ENCODE data around the gene ARRDC3. TPM values are rescaled to one million over a fixed set of nuclear protein-coding genes. Genes with fewer than 3 reads are reported as not detected.
"Not testable (repeated sequence)": the region's sequence is repeated elsewhere in the genome, so short reads cannot be mapped to it uniquely, and the experiment has no call there.

The ARRDC3 gene
- polyA plus RNA-seq, 1 donor from 2014 or later, result 297 TPM

- Histone ChIP-seq H3K27me3 (ENCODE audit: insufficient read depth, low read depth, low read length) (no peaks in the 10 kb centered on the region), H3K9me2 (ENCODE audit: insufficient read depth, low read length) (no peaks in the 10 kb centered on the region), H3F3A (ENCODE audit: insufficient read depth, low read length, poor library complexity, severe bottlenecking) (no peaks in the 10 kb centered on the region), H4K20me1 (ENCODE audit: insufficient read depth) (no peaks in the 10 kb centered on the region), H3K79me2 (replicated peaks; ENCODE audit: insufficient read depth, low read length) (no peaks in the 10 kb centered on the region), H3K9me3 (ENCODE audit: low read length) (no peaks in the 10 kb centered on the region), H3K36me3 (ENCODE audit: insufficient read depth, low read length) (no peaks in the 10 kb centered on the region), H3K4me3 (ENCODE audit: low read length) (no peak overlapping the region), H3K27ac (ENCODE audit: low read length) (no peak overlapping the region), H3K4me2 (ENCODE audit: low read length) (no peak overlapping the region), H3K9ac (ENCODE audit: low read length) (no peak overlapping the region), H2AFZ (ENCODE audit: low read depth, low read length) (no peak overlapping the region)
- TF ChIP-seq TAF1 (IDR thresholded peaks at IDR 0.05; ENCODE audit: low read depth) (no peak), SMC3 (conservative IDR thresholded peaks at IDR 0.05; ENCODE audit: poor library complexity) (no peak), RAD21 (conservative IDR thresholded peaks at IDR 0.05) (no peak), EP300 (conservative IDR thresholded peaks at IDR 0.05; ENCODE audit: poor library complexity, severe bottlenecking) (no peak), EZH2 (IDR thresholded peaks at IDR 0.05; ENCODE audit: borderline replicate concordance, insufficient read depth, low read length, poor library complexity, severe bottlenecking) (no peak), POLR2AphosphoS5 (IDR thresholded peaks at IDR 0.05) (no peak), REST (IDR thresholded peaks at IDR 0.05; ENCODE audit: borderline replicate concordance) (no peak)
Measured at GRCh38 chr5:91357012-91357634, 26.0 kb downstream of the ARRDC3 start.

GRCh38 chr5:91354867-91355266 is 28.2 kb downstream of the ARRDC3 start:
- H3K4me2 ChIP-seq (ENCODE audit: low read length); H4K20me1 ChIP-seq (ENCODE audit: insufficient read depth): not testable (repeated sequence)

GRCh38 chr5:91352831-91353695 is 30.1 kb downstream of the ARRDC3 start:
- no peak overlapping the region for H3K27ac ChIP-seq (ENCODE audit: low read length)
- H3K9me3 ChIP-seq (ENCODE audit: low read length), result no peaks in the 10 kb centered on the region
- H3K36me3 ChIP-seq (ENCODE audit: insufficient read depth, low read length), result no peaks in the 10 kb centered on the region
- H3K9ac ChIP-seq (ENCODE audit: low read length), result no peak overlapping the region
- no peak overlapping the region for H3K4me2 ChIP-seq (ENCODE audit: low read length)
- H3K27me3 ChIP-seq (ENCODE audit: insufficient read depth, low read depth, low read length), result no peaks in the 10 kb centered on the region
- H3K9me2 ChIP-seq (ENCODE audit: insufficient read depth, low read length), result no peaks in the 10 kb centered on the region
- H2AFZ ChIP-seq (ENCODE audit: low read depth, low read length), result no peak overlapping the region
- H3F3A ChIP-seq (ENCODE audit: insufficient read depth, low read length, poor library complexity, severe bottlenecking), result no peaks in the 10 kb centered on the region
- H3K4me3 ChIP-seq (ENCODE audit: low read length), result no peak overlapping the region
- no peaks in the 10 kb centered on the region for H4K20me1 ChIP-seq (ENCODE audit: insufficient read depth)
- no peak for TF ChIP-seq REST (IDR thresholded peaks at IDR 0.05; ENCODE audit: borderline replicate concordance)
- TF ChIP-seq EP300 (conservative IDR thresholded peaks at IDR 0.05; ENCODE audit: poor library complexity, severe bottlenecking), result no peak
- no peak for TF ChIP-seq RAD21 (conservative IDR thresholded peaks at IDR 0.05)
- no peak for TF ChIP-seq SMC3 (conservative IDR thresholded peaks at IDR 0.05; ENCODE audit: poor library complexity)
- TF ChIP-seq TAF1 (IDR thresholded peaks at IDR 0.05; ENCODE audit: low read depth), result no peak
- TF ChIP-seq POLR2AphosphoS5 (IDR thresholded peaks at IDR 0.05), result no peak
- TF ChIP-seq CTCF (IDR thresholded peaks at IDR 0.05; ENCODE audit: poor library complexity, severe bottlenecking), result no peak
- TF ChIP-seq EZH2 (IDR thresholded peaks at IDR 0.05; ENCODE audit: borderline replicate concordance, insufficient read depth, low read length, poor library complexity, severe bottlenecking), result no peak
- TF ChIP-seq MXI1 (conservative IDR thresholded peaks at IDR 0.05; ENCODE audit: poor library complexity, severe bottlenecking), result no peak
- H3K79me2 ChIP-seq (replicated peaks; ENCODE audit: insufficient read depth, low read length), result no peaks in the 10 kb centered on the region

More at GRCh38 chr5:91354867-91355266, 28.2 kb downstream of the ARRDC3 start:
- not testable (repeated sequence) for H3K9me3 ChIP-seq (ENCODE audit: low read length); H3K79me2 ChIP-seq (replicated peaks; ENCODE audit: insufficient read depth, low read length); H3K27me3 ChIP-seq (ENCODE audit: insufficient read depth, low read depth, low read length); H3K36me3 ChIP-seq (ENCODE audit: insufficient read depth, low read length); H2AFZ ChIP-seq (ENCODE audit: low read depth, low read length); H3F3A ChIP-seq (ENCODE audit: insufficient read depth, low read length, poor library complexity, severe bottlenecking); H3K27ac ChIP-seq (ENCODE audit: low read length); H3K4me3 ChIP-seq (ENCODE audit: low read length); H3K9ac ChIP-seq (ENCODE audit: low read length); H3K9me2 ChIP-seq (ENCODE audit: insufficient read depth, low read length)

Measured in neural cell (in vitro differentiated cells).